ENCODE data around the gene FBXO38.
"Not testable (repeated sequence)": the region's sequence is repeated elsewhere in the genome, so short reads cannot be mapped to it uniquely, and the experiment has no call there.

The FBXO38 gene

DNA sequence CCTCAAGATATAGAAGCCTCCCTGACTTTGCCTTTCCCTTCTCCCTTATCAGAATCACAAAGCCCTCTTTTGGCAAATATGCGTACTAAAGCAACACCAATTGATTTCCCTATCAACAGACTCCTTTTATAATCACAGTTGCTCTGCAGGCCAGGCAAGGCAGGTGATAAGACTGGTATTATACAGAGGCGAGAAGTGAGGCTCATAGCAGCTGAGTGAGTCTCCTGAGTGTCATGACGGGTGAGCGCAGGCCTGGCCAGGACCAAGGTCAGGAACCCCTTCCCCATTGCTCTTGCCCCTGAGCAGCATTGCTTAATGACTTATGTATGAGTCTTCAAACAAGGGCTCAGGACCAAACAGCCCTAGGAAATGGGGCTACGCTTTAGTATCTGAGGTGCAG is 70.8 kb downstream of the FBXO38 start:
- Mint-ChIP-seq H3K4me1 (ENCODE audit: low read depth) (no peaks in the 10 kb centered on the region), H3K9me3 (no peaks in the 10 kb centered on the region), H3K36me3 (ENCODE audit: low read depth) (no peaks in the 10 kb centered on the region), H3K27me3 (peaks cover 1% of the 10 kb centered on the region), H3K27ac (no peak overlapping the region), H3K4me3 (no peak overlapping the region)
- intact Hi-C loops (cut with micrococcal nuclease): no loop called here

DNA sequence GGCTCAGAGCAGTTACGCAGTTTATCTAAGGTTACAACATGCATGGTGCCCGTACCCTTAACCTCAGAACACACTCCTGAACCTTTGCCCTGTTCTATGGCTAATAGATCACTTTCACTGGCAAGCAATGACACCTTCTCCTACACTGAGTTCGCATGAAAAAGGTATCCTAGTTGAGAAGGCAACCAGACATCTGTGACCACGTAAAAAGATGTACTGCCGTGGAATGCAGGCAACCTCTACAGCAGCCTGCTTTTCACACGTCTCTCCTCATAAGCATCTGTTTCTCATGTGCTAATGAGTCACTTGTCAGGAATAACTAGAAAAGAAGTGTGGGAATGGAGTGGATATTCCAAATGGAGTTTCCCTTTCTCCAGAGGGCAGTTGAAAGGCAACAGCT is 71.4 kb downstream of the FBXO38 start:
- Mint-ChIP-seq H3K9me3 (no peaks in the 10 kb centered on the region), H3K4me3 (no peak overlapping the region), H3K27ac (no peak overlapping the region), H3K27me3 (peaks cover 2% of the 10 kb centered on the region), H3K36me3 (ENCODE audit: low read depth) (no peaks in the 10 kb centered on the region), H3K4me1 (ENCODE audit: low read depth) (no peaks in the 10 kb centered on the region)
- intact Hi-C loops (cut with micrococcal nuclease): no loop called here

DNA sequence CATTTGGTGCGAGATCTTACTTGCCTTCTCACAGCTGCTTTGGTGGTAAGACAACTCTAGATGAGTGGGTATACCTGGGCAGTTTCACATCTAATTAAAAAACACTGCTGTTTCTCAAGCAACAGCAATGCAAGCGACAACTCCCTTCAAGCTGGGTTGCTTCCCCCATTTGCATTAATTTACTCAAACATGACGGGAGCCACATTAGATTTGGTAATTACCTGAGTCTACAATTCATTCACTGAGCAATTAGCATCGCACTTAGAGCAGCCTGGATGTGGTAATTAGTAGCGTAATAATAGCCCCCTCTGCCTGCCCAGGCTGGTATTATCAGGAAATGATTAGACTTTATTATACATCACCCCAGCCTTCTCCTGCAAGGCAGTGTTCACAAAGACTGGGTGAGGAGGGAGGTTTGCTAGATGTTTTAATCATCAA is 73.4 kb downstream of the FBXO38 start:
- Mint-ChIP-seq H3K27ac (no peak overlapping the region), H3K27me3 (peaks cover 2% of the 10 kb centered on the region), H3K36me3 (ENCODE audit: low read depth) (no peaks in the 10 kb centered on the region), H3K4me1 (ENCODE audit: low read depth) (no peaks in the 10 kb centered on the region), H3K4me3 (no peak overlapping the region), H3K9me3 (no peaks in the 10 kb centered on the region)
- intact Hi-C loops (cut with micrococcal nuclease): no loop called here

- Mint-ChIP-seq H3K36me3 (ENCODE audit: low read depth) (no peaks in the 10 kb centered on the region), H3K9me3 (no peaks in the 10 kb centered on the region), H3K4me1 (ENCODE audit: low read depth) (no peaks in the 10 kb centered on the region), H3K4me3 (no peak overlapping the region), H3K27me3 (peaks cover 2% of the 10 kb centered on the region), H3K27ac (no peak overlapping the region)
- intact Hi-C loops (cut with micrococcal nuclease): no loop called here
Measured at GRCh38 chr5:148458036-148458888, 74.5 kb downstream of the FBXO38 start.

DNA sequence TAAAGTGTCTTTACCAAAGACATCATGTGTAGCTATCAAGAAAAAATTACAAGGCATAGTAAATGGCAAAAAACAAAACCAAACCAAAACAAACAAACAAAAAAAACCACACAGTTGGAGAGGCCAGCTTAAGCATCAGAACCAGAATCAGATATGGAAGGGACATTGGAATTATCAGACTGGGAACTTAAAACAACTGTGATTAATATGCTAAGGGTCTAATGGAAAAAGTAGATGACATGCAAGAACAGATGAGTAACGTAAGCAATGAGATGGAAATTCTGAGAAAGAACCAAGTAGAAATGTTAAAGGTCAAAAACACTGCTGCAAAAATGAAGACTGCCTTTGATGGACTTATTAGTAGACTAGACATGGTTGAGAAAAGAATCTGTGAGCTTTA is 75.9 kb downstream of the FBXO38 start:
- H3K27ac Mint-ChIP-seq: no peak overlapping the region
- intact Hi-C loops (cut with micrococcal nuclease): no loop called here
- no peak overlapping the region for H3K4me3 Mint-ChIP-seq
- peaks cover 2% of the 10 kb centered on the region for H3K27me3 Mint-ChIP-seq
- no peaks in the 10 kb centered on the region for H3K9me3 Mint-ChIP-seq
- no peaks in the 10 kb centered on the region for H3K4me1 Mint-ChIP-seq (ENCODE audit: low read depth)
- H3K36me3 Mint-ChIP-seq (ENCODE audit: low read depth): no peaks in the 10 kb centered on the region

GRCh38 chr5:148465381-148466235 is 81.8 kb downstream of the FBXO38 start:
- H3K4me1 Mint-ChIP-seq (ENCODE audit: low read depth): peaks cover 20% of the 10 kb centered on the region
- peak overlapping the region; percentile 73 for H3K27ac Mint-ChIP-seq
- peak overlapping the region; percentile 35 for H3K4me3 Mint-ChIP-seq
- H3K27me3 Mint-ChIP-seq: no peaks in the 10 kb centered on the region
- H3K36me3 Mint-ChIP-seq (ENCODE audit: low read depth): no peaks in the 10 kb centered on the region
- no peaks in the 10 kb centered on the region for H3K9me3 Mint-ChIP-seq
- intact Hi-C loops (cut with micrococcal nuclease): no loop called here

GRCh38 chr5:148466236-148466580 is 82.5 kb downstream of the FBXO38 start:
- H3K9me3 Mint-ChIP-seq: no peaks in the 10 kb centered on the region
- H3K4me1 Mint-ChIP-seq (ENCODE audit: low read depth): peaks cover 20% of the 10 kb centered on the region
- no peak overlapping the region for H3K4me3 Mint-ChIP-seq
- peak overlapping the region; percentile 73 for H3K27ac Mint-ChIP-seq
- no peaks in the 10 kb centered on the region for H3K36me3 Mint-ChIP-seq (ENCODE audit: low read depth)
- intact Hi-C loops (cut with micrococcal nuclease): no loop called here
- no peaks in the 10 kb centered on the region for H3K27me3 Mint-ChIP-seq

DNA sequence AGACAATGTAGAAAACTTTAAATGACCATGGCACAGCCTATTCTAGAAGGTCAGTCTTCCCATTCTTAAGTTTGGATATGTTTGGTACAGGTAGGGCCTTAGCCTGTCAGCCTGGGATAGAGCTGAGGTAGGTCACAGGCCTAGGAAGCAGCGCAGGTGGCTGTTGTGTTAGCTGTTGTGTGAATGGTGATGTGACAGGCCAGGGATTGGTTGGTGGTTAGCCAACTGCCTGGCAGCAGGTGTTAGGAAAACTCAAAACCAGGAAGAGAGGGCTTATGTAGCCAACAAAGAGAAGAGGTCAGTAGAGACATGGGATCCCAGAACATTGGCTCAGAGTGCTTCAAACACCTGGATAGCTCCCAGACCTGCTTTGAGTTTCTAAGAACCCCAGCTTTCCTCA is 84.2 kb downstream of the FBXO38 start:
- Mint-ChIP-seq H3K9me3 (no peaks in the 10 kb centered on the region), H3K27me3 (no peaks in the 10 kb centered on the region), H3K4me3 (no peak overlapping the region), H3K36me3 (ENCODE audit: low read depth) (no peaks in the 10 kb centered on the region), H3K27ac (no peak overlapping the region), H3K4me1 (ENCODE audit: low read depth) (peaks cover 28% of the 10 kb centered on the region)
- intact Hi-C loops (cut with micrococcal nuclease): no loop called here

DNA sequence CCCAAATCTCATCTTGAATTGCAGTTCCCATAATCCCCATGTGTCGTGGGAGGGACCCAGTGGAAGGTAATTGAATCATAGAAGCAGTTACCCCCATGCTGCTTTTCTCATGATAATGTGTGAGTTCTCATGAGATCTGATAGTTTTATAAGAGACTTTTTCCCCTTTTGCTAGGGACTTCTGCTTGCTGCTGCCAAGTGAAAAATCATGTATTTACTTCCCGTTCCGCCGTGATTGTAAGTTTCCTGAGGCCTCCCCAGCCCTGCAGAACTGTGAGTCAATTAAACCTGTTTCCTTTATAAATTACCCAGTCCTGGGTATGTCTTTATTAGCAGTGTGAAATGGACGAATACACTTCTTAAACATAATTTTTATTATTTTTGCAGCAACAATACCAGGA is 85.0 kb downstream of the FBXO38 start:
- H3K36me3 Mint-ChIP-seq (ENCODE audit: low read depth); H3K27ac Mint-ChIP-seq; intact Hi-C loops (cut with micrococcal nuclease); H3K27me3 Mint-ChIP-seq; H3K4me3 Mint-ChIP-seq; H3K9me3 Mint-ChIP-seq: not testable (repeated sequence)
- peaks cover 28% of the 10 kb centered on the region for H3K4me1 Mint-ChIP-seq (ENCODE audit: low read depth)

- Mint-ChIP-seq H3K4me3 (no peak overlapping the region), H3K9me3 (no peaks in the 10 kb centered on the region), H3K4me1 (ENCODE audit: low read depth) (peaks cover 28% of the 10 kb centered on the region), H3K36me3 (ENCODE audit: low read depth) (no peaks in the 10 kb centered on the region), H3K27ac (no peak overlapping the region), H3K27me3 (no peaks in the 10 kb centered on the region)
- intact Hi-C loops (cut with micrococcal nuclease): no loop called here
Measured at GRCh38 chr5:148469501-148469935, 85.8 kb downstream of the FBXO38 start.

DNA sequence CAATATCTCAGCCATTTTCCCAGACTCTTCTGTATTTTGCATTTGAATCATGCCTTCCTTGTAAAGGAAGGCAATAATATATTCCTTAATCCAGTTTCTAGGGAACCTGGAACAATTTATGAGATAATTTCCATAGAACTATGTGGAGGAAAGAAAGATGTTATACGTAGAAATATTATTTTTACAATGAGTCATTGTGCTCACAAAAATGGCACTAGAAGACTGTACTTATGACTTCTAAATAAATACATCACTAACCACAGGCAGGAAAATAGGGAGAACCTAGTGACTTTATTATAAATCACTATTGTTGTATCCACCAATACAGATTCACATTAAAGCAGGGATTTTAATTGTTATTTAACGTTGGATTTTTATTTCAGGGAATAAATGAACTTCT is 87.6 kb downstream of the FBXO38 start:
- no peak overlapping the region for H3K27ac Mint-ChIP-seq
- no peak overlapping the region for H3K4me3 Mint-ChIP-seq
- H3K27me3 Mint-ChIP-seq: peaks cover 2% of the 10 kb centered on the region
- H3K4me1 Mint-ChIP-seq (ENCODE audit: low read depth): peaks cover 11% of the 10 kb centered on the region
- intact Hi-C loops (cut with micrococcal nuclease): no loop called here
- H3K36me3 Mint-ChIP-seq (ENCODE audit: low read depth): no peaks in the 10 kb centered on the region
- H3K9me3 Mint-ChIP-seq: no peaks in the 10 kb centered on the region

DNA sequence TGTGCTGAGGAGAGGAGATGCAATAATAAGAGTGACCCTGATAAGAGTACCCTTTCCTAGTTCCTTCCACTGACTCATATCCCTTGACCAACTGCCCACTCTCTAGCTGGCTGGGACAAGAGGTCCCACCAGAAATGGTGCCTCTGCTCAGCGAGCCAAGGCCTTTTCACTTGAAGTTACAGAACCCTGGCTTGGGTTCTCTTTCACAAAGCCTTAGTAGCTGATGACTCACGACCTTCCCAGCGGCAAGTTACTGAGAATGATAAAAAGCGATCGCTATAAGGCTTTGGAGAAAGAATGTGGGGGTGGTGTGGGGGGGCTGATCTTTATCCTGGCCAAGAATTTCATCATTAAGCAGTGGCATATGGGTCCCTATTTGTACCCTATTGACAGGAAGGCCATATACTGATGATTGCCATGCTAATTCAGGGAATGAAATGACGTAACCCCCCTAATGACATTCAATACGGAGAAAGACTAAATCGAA is 90.3 kb downstream of the FBXO38 start:
- Mint-ChIP-seq H3K27me3 (peaks cover 15% of the 10 kb centered on the region), H3K9me3 (no peaks in the 10 kb centered on the region), H3K4me3 (no peak overlapping the region)

GRCh38 chr5:148476302-148476701 is 92.5 kb downstream of the FBXO38 start:
- Mint-ChIP-seq H3K9me3 (no peaks in the 10 kb centered on the region), H3K4me3 (no peak overlapping the region), H3K4me1 (ENCODE audit: low read depth) (peaks cover 8% of the 10 kb centered on the region), H3K27ac (no peak overlapping the region), H3K27me3 (peaks cover 15% of the 10 kb centered on the region), H3K36me3 (ENCODE audit: low read depth) (no peaks in the 10 kb centered on the region)
- intact Hi-C loops (cut with micrococcal nuclease): no loop called here

More for the DNA sequence above, 90.3 kb downstream of the FBXO38 start:
- Mint-ChIP-seq H3K4me1 (ENCODE audit: low read depth) (peaks cover 8% of the 10 kb centered on the region), H3K27ac (no peak overlapping the region), H3K36me3 (ENCODE audit: low read depth) (no peaks in the 10 kb centered on the region)
- intact Hi-C loops (cut with micrococcal nuclease): no loop called here

DNA sequence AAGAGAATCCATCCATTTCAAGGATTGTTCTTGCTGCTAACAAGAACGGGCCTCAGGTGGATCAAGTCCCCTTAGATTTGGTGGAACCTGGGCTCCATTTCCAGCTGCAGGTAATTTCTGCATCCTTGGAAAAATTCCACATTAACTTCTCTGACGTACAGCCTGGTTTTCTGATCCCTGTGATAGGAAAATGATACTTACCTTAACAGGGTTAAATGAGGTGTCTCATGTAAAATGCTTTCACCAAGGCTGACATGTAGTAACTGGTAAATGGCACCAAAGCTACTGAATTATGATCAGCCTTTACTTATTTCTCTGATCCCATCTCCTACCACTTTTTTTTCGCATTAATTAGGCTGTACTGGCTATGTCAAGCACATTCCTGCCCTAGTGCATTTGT is 93.7 kb downstream of the FBXO38 start:
- Mint-ChIP-seq H3K9me3 (no peaks in the 10 kb centered on the region), H3K4me3 (no peak overlapping the region), H3K27me3 (peaks cover 17% of the 10 kb centered on the region), H3K4me1 (ENCODE audit: low read depth) (peaks cover 8% of the 10 kb centered on the region), H3K27ac (no peak overlapping the region), H3K36me3 (ENCODE audit: low read depth) (no peaks in the 10 kb centered on the region)
- intact Hi-C loops (cut with micrococcal nuclease): no loop called here

Data from dendritic cell treated with granulocyte-macrophage colony-stimulating factor and Interleukin-4, amounts not matched to agents 40 ng/mL and 50 ng/mL, for 4 days (primary cell).